Activated CD4-positive, alpha-beta T cell treated with anti-CD3 and anti-CD28 coated beads for 48 hours (primary cell): Measurements from ENCODE around the gene GPA33.

Source experiments
- DNase-seq: peaks from one replicate; pipeline ENCODE4 v3.0.0-alpha.2; 2020

The GPA33 gene

DNA sequence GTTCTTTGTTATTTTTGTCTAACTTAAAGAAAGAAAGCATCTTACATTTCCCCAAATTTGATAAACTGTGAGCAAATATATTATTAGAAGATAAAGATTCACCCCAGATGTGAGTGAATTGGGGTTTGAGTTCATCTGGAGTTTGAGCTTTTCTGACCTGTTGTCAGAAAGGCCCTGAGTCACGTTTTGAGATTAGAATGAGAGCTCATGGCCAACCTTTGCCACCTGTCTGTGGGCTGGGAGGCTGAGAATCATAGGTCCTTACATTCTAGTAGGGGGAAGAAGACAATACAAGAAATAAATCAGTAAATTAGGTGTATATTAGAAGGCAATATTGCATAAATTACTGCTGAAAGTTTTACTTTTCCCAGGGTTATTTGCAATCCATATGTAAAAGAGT, 26.0 kb upstream of the GPA33 start:
- no peak for DNase-seq

DNA sequence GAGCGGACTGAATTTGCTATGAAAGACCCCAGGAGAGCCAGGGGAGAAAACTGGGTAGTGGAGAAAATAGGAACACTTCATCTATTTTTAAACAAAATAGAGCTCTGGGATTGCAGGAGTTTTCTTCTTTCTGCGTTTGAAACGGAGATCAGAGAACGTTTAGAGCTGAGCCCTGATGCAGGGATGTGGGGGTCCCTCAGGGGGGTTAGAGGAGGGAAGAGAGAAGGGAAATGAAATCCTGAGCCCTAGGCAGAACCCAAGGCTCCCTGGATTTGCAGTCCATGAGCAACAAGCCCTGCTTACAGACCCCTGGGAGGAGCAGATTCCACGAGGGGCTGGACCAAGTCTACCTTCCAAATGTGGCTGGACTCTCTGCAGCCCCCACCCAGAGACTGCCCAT, 25.5 kb upstream of the GPA33 start:
- DNase-seq, result no peak

DNA sequence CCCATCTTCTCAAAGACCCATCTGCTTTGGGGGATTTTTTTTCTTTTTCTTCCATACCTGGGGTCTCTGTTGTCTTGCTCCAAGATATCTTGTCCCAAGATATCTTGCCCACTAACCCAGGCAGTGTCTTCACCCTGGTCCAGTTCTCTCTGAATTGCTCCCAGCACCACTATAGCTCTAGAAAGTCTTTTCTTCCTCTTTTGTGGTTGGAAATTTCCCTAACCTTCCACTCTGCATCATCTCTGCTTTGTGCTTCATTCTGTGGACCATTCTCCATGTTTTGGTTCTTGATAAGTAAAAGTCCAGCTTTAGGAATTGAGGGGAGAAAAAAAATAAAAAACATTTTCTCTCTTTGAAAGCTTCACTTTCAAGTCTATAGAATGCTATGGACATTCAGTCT, 24.5 kb upstream of the GPA33 start:
- DNase-seq, result no peak

DNA sequence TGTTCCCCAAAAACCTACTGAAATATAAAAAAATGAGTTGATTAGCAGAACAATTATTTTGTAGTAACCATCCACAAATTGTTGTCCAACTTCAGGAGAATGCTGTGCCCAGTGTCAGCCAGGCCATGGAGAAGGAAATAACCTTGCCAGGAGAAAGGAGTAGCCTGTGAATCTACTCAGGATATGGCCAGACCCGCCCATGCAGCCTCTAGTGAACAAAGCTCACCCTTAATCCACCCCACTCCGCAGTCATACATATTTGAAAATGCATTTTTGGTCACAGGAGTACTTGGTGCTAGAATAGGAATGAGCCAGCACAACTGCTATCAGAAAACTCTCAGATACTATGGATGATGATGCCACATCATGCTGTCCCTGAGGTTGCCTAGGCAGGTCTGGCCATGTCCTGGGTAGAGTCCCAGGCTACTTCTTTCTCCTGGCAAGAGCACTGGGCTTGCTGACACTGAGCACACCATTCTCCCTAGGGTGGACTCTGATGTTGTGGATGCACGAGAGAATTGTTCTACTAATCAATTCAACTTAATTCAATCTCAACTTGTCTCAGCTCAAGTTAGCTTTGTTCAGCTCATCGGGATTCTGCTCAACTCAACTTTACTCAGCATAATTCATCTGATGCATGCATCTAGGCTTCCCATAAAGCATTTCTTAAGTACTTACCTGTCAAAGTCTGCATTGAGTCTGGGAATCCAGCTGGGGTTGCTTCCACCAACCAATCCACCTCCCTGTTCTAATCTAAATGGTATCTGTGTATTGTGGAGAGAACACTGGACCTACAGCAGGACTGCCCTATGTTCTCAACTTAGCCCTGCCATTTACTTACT, 21.9 kb upstream of the GPA33 start:
- no peak for DNase-seq

DNA sequence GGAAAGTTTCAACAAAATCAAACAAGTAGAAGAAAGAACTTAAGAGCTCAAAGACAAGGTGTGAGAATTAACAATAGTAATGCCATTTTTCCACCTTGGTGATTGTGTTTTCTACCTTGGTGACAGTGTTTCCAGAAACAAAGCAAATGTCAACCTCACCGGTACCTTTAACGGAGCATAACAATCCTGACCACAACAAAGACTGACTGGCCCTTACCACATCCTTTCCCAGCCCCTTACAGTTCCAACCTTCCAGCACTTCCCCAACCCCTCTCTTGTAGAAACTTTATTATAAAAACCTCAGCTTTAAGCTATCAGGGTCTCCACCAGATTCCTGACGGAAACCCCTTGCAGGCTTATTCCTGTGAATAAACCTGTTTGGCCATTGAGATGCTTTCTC, 20.4 kb upstream of the GPA33 start:
- DNase-seq, result no peak

DNA sequence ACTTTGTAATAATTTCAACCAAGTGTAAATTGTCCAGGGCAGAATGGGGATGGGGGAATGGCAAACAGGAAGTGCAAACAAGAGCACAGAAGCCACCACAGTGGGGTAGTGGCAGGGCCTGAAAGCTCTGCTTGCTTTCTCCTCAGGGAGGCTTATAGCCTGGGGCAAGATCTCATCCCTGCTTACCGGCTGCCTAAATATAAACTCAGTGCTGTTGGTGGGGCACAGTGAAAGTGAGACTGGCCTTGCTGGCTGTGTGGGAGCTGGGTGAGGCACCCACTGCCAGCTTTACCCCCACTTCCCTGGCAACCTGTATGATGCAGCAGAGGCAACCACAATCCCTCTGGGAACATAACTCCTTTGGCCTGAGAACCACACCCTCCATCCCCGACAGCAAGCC, 18.9 kb upstream of the GPA33 start:
- no peak for DNase-seq

DNA sequence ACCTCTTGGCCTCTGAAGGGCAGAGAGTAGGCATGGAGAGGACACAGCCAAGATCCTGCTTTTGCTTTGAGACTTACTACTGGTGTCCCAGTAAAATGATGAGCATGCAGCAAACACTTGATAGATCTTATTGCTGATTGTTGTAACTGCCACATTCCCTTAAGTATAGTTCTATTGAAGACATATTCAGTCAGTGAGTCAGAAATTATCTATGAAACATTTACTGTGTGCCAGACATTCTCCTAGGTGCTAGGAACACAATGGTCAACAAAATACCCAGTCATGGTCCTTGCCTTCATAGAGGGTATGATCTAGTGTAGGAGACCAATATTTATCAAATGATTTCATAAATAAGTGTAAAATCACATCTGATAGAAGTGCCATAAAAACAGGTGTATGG, 17.3 kb upstream of the GPA33 start:
- DNase-seq, result no peak

DNA sequence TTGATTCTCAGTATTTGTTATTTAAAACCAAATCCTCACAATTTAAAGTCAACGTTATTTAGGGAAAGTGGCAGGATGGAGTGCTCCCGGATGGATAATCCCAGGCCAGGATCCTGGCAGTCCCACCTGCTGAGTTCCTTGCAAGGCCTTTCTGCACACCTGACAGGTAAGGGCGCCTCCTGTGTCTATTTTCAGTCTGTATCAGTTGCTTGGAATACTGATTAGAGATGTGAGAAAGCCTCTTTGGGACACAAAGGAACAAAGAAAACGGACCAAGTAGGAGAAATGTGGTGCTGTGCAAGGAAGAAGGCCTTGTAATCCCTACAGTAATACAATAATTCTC, 15.9 kb upstream of the GPA33 start:
- no peak for DNase-seq

DNA sequence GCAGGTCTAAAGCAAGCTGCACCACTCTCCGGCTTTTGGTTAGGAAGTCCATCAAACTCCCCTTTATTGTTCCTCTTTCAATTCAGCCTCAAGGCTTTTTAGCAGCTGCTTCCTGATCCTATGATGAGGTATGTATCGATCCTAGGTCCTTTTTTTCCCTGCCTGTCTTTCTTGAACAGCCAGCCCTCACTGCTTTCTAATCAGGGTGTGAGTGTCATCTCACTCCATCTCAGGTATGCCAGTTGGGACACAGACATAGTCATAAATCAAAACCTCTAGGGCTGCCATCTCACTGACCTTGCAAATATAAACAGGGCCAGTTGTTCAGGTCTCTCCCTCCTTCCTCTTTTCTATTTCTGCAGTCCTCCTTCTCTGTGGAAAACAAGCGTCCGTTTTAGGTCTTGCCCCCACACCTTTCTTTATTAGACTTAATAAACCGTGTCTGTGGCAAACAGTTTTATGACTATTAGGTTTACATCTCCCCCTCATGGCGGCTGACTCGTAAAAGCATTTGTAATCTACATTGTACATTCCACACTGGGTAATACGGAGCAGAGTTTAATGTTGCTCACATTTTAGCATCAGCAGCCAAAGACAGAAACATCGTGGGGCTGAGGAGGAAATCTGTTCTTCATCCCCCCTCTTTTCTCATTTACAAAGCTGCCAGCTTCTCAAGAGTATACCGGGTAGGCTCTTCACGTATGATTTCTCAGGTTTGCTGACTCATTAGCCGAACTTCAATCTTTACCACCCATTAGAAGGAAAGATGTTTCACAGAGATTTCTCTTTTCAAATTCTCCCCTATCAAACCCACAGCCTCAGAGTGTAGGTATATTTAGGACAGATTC, 15.3 kb upstream of the GPA33 start:
- DNase-seq, result no peak

DNA sequence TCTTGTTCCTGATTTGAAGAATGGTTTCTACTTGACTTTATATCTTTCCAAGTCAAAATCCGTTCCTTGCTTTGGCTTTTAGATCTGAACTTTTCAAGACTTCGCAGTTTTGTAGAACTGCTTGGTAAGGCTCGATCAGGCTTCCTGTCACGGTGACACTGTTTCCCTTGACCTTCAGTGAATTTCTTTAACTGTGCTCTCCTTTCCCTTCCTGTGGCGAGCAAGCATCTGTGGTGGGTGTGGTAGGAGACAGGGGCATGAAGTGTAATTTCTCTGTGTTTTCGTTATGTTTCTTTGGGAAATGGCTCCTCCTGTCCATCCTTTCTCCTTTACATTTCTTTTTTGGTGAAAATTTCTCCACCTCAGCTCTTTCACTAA, 14.1 kb upstream of the GPA33 start:
- no peak for DNase-seq

DNA sequence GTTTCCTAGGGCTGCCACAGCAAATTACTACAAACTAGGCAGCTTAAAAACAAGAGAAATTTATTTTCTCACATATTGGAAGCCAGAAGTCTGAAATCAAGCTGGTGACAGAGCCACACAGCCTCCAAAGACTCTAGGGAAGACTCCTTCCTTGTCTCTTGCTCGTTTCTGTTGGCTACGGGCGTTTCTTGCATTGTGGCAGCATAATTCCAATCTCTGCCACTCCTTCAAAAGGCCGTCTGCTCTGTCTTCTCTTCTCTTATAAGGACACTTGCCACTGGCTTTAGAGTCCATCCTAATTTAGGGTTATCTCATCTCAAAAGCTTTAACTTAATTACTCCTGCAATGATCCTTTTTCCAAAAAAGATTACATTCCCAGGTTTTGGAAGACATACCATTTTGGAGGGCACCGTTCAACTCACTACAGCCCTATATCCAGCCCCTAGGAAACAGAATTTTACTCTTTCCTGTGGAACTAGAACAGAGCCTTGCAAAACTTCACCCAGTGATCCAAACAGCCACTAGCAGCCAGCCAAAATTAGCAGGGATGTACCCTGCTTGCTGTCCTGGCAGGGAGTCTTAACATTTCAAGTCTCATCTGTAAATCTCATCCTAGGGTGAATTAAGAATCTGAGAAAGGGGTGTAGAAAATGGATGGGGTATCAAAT, 12.9 kb upstream of the GPA33 start:
- no peak for DNase-seq

DNA sequence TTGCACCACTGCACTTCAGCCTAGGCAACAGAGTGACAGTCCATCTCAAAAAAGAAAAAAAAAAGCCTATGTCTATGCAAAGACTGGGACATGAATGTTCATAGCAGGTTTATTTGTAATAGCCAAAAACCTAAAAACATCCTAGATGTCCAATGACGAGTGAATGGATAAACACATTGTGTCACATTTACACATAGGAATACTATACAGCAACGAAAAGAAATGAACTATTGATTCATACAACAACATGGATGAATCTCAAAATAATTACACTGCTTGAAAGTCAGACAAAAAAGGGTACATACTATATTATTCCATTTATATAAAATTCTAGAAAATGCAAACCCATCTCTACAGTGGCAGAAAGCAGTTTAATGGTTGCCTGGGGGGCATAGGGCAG, 11.6 kb upstream of the GPA33 start:
- DNase-seq, result no peak

DNA sequence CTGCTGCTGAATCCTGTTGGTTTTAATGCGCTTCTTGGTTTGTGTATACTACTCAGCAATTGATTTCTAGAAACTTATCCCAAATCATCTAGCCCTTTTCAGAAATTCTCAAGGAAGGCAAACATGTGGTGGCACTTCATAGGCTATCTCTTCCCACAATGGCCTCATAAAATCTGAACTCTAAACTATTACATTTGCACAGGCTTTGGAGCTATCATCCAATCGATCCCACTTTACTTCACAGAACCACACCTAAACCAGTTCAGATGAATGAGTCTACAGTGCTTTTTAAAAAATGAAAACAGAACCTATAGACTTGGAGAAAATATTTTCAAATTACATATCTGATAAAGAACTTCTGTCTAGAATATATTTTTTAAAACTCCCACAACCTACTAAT, 10.6 kb upstream of the GPA33 start:
- DNase-seq, result no peak

DNA sequence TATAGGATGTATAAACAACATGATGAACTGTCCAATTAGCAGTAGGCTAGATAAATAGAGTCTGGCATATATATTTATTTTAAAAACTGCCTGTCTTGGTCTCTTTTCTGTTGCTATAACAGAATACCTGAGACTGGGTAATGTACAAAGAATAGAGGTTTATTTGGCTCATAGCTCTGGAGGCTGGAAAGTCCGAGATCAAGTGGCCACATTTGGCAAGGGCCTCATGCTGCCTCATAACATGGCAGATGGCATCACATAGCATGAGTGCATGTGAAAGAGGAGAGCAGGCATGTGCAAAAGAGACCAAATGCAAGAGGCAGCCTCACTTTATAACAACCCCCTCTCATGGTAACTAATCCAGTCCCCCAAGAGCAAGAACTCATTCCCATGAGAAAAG, 9.7 kb upstream of the GPA33 start:
- DNase-seq, result no peak

DNA sequence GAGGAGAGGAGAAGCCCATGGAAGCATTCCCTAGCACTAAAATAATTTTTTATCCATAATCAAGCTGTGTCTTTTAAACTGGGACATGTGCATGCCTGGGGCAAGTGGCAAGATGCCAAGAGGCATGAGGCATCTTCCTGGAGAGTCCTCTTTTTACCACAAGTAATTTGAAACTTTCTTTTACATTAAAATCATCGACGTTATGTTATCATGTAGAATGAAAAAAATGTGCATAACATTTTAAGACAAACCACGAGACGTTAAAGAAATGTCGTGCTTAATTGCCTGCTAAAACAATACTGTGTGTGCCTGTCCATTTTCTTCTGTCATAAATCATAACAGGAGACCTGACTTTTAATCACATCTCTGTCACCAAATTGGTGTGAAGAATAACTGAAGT, 5.2 kb upstream of the GPA33 start:
- DNase-seq, result no peak

DNA sequence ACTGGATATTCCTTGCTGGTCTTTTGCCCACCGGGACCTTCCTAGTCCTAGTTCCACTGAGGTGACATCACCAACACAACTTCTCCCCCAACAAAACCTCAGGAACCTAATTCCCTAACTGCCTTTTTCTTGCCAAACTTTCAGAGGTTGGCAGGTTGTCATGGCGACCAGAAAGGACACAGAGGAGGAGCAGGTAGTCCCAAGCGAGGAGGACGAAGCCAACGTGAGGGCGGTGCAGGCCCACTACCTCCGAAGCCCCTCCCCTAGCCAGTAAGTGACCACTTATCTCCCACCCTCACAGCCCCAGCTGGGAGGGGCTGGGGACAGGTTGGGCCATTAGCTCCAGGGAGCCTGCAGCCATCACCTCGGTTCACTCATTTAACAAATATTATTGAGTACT, 4.5 kb upstream of the GPA33 start:
- DNase-seq, result no peak

DNA sequence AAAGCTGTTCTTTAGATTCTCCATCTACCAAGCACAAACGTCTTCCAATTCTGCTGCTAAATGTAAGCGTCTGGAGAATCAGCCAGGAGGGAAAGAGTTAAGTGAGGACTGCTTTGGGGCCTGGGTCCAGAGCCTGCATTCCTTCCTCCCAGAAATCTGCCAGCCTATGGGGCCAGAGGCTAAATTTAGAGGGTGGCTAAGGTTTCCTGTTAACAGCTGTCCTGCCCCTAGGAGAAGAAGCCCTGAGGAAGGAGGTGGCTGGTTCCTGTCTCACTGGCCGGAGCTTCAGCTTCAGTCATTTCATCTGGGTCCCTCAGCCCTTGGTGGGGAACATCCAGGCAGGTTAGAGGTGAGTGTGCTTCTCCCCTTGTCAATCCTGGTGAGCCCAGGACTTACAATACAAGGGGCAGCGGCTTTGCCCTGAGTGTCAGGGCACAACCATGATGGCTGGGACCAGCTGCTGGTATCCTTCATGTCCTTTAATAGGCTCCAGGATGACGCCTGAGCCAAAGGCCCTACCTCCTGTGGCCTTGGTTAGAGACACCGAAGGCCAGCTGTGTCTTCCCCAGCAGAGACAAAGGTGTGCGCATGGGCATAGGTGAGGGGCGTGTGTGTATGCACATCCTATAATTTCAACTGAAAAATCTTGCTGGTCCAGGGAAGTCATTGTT, 3.8 kb upstream of the GPA33 start, which contains the start of gene STYXL2:
TSS of gene STYXL2 (plus strand) at position 230 of the 671 bp plus-strand sequence. CDS start 775 bp downstream, outside the sequence.
- DNase-seq, result no peak

DNA sequence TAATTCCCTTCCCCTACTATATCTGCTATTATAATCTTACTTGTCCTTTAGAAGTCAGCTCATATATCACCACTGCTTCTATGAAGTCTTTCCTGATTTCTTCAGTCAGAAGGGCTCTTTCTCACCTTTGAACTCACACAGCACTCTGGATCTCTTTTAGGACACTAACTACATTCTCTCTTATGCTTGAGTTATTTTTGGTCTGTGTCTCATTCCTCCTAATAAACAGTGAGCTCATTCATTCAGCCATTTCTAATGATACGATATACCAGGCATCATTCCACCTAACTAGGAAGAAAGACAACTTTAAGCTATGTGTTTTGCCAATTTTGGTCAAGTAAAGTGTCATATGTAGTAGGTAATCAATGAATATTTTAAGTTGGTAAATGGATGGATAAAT, 2.5 kb upstream of the GPA33 start:
- DNase-seq, result no peak

DNA sequence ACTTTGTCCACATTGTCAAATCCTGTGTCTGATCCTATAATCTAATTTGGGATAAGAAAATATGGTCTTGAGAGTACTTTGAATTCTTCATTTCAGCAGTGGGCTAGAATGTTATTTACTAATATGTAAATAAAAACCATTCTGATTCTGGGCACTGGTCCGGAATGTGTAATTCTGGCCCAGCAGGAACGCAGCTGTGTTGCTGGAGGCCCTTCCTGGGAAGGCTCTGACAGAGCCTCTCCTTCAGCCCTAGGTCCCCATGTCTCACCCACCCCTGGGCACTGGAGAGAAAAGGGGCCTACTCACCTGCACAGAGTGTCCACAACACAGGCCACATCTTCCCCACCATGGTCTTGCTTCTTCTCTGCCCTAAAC, 251 bp downstream of the GPA33 start:
- DNase-seq, result no peak

DNA sequence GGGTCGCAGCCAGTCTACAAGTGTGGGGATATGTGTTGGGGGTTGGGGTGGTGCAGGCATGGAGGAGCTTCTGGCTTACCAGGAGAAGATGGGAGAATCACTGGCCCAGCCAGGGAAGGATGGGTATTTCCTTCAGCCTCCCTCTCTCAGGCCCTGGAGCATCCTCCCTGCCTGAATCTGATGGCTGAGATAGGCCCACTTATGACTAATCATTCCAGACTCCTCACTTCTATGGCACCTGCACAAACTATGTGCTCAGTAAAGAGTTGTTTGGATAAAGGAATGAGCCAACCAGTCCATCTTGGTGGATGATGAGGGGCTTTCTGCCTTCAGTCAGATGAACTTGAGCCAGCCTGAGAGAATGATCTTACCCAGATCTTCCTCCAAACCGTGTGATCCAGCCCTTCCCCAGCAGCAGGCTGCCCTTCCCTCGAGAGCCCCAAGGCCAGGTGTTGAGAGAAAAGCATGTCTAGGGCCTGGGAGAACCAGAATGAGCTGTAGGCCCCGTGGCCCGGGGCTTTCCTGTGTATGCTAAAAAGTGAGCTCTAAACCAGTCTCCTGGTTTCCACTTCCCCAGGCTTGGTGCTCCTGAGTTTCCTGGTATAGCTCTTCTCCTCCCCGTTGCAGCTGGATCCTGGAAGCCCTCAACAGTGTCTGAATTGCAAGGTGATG, 1.3 kb downstream of the GPA33 start:
- no peak for DNase-seq

DNA sequence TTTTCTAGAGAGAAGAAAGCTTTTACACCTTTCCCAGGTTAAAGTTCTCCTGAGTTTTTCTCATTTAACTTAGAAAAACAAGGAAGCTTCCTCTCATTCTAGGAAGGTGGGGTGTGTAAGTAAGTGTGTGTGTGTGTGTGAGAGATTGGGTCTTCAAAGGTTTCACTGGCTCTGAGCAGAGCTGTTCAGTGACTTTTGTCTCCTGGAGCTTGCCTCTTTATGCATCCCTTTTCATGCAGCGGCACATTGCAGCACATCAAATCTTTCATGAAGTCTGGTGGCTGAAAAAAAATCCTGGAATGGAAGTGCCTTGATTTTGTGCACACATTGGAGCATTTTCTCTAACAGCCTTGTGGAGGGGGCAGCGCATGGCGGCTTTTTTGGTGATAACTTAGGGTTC, 3.4 kb downstream of the GPA33 start:
- no peak for DNase-seq

DNA sequence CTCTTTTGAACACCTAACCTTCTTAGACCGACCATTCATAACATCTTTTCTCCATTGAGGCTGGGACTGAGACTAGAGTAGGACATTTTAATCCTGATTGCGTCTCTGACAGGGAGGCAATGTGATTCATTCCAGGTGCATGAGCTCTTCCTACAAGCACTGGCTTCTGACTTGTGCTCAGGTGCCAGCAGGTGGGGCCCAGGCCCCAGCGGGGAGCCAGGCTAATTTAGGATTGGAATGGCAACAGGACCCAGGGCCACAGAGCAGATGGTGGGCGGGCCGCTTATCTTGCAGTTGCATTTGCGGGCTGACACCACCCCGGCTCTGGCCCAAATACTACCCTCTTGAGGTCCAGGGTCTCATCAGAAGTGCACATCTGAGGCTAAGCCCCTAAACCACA, 4.1 kb downstream of the GPA33 start:
- no peak for DNase-seq

DNA sequence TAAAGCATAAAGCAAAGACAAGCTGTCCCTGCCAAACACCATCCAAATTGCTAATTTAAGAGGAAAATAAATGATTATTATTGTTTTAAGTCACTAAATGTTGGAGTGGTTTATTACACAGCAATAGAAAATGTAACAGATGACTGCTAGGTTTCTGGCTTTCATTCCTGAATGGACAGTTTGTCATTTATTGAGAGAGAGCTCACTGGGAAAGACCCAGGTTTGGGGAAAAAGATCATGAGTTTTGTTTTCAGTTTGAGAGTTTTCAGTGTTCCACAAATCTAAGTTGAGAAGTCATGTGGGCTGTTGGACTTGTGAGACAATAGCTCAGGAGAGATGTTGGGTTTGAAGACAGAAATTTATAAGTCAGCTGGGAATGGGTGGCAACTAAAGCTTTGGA, 5.4 kb downstream of the GPA33 start:
- DNase-seq, result no peak
